K562 (cell line): ENCODE data around the gene ZNF41. TPM values are rescaled to one million over a fixed set of nuclear protein-coding genes. Genes with fewer than 3 reads are reported as not detected.

Experiments used
- BACH1 ChIP-seq: fragments of 200-800 bp; sonication (Bioruptor generic); IDR thresholded peaks from 2 replicates; pipeline ENCODE4 v1.6.1; 2016; ENCODE audit warnings: missing genetic modification characterization, missing compliant biosample characterization
- CREM ChIP-seq: IDR thresholded peaks from 2 replicates; pipeline ENCODE4 v1.6.1; 2014; ENCODE audit warnings: antibody characterized with exemption, low read depth
- EP300 ChIP-seq: IDR thresholded peaks from 2 replicates; pipeline ENCODE4 v1.6.1; 2012; ENCODE audit warnings: low read length, improper control_type of control experiment
- FOXK2 ChIP-seq, 2 experiments: fragments of 450-650 bp; IDR thresholded peaks in 1 of 2; conservative IDR thresholded peaks in 1 of 2; 2 replicates each; pipeline ENCODE4 v1.6.1; 2016; ENCODE audit warnings: low read depth in 2 of 2, mild to moderate bottlenecking in 1 of 2
- HLTF ChIP-seq: fragments of 450-650 bp; IDR thresholded peaks from 2 replicates; pipeline ENCODE4 v1.6.1; 2016
- LARP7 ChIP-seq: fragments of 450-650 bp; IDR thresholded peaks from 2 replicates; pipeline ENCODE4 v1.6.1; 2016
- LCOR ChIP-seq: sonication (generic); formaldehyde crosslinking; IDR thresholded peaks from 2 replicates; pipeline ENCODE4 v1.8.0; 2022; ENCODE audit warnings: mild to moderate bottlenecking, missing genetic modification reagents
- MGA ChIP-seq: fragments of 450-650 bp; IDR thresholded peaks from 2 replicates; pipeline ENCODE4 v1.6.1; 2016; ENCODE audit warnings: mild to moderate bottlenecking, moderate library complexity
- PTRF ChIP-seq: fragments of 450-650 bp; IDR thresholded peaks from 2 replicates; pipeline ENCODE4 v1.6.1; 2016; ENCODE audit warnings: mild to moderate bottlenecking, missing genetic modification characterization, missing compliant biosample characterization
- SAFB ChIP-seq: fragments of 200-400 bp; formaldehyde crosslinking; IDR thresholded peaks from 2 replicates; pipeline ENCODE4 v1.6.1; 2017; ENCODE audit warnings: low read depth, low read length, borderline replicate concordance
- SMAD4 ChIP-seq: fragments of 250-450 bp; sonication (Bioruptor Pico); conservative IDR thresholded peaks from 2 replicates; pipeline ENCODE4 v1.8.0; 2021; ENCODE audit warnings: inconsistent platforms, mild to moderate bottlenecking, moderate library complexity
- SREBF2 ChIP-seq: sonication (generic); formaldehyde crosslinking; IDR thresholded peaks from 2 replicates; pipeline ENCODE4 v1.4.0; 2020; ENCODE audit warnings: mild to moderate bottlenecking, missing genetic modification reagents
- U2AF1 ChIP-seq: fragments of 200-400 bp; formaldehyde crosslinking; optimal IDR thresholded peaks from 2 replicates; pipeline ENCODE3; 2017; ENCODE audit warnings: mild to moderate bottlenecking, low read depth, low read length, moderate library complexity
- ZNF175 ChIP-seq: fragments of 200-800 bp; sonication (Bioruptor generic); IDR thresholded peaks from 2 replicates; pipeline ENCODE4 v1.6.1; 2016; ENCODE audit warnings: low read depth, mild to moderate bottlenecking, missing genetic modification characterization, missing compliant biosample characterization
- ZNF217 ChIP-seq: sonication (generic); formaldehyde crosslinking; IDR thresholded peaks from 2 replicates; pipeline ENCODE4 v1.8.0; 2022; ENCODE audit warnings: mild to moderate bottlenecking, missing genetic modification reagents
- ZNF316 ChIP-seq: fragments of 450-650 bp; IDR thresholded peaks from 2 replicates; pipeline ENCODE4 v1.6.1; 2016
- polyA plus RNA-seq, 8 experiments: library from polyadenylated mRNA; depleted of rRNA in 4 of 8; stranded (reverse) in 5 of 8; unstranded in 3 of 8; fragments of >200 nt; fragmentation: Nextera tagmentation in 2 of 8; fragmentation: Illumina TruSeq in 1 of 8; extraction: Ambion mirVana in 2 of 8; extraction: Trizol in 1 of 8; gene quantifications; 2 replicates each; pipeline versions ENCODE4 v1.2.1 to v1.2.3, GENCODE V29; 2011 to 2014; ENCODE audit warnings: inconsistent platforms in 1 of 8, missing spikeins in 1 of 8
- total RNA-seq, 7 experiments: library from RNA; depleted of rRNA in 6 of 7; stranded (reverse); fragments of >200 nt in 6 of 7; fragmentation: Illumina TruSeq in 2 of 7; extraction: Trizol in 2 of 7; gene quantifications; 2 replicates each; pipeline versions ENCODE4 v1.2.1 to v1.2.3, GENCODE V29; 2011 to 2021; ENCODE audit warnings: low replicate concordance in 1 of 7
- TF ChIP-seq, protein P1 (sequence below): fragments of 250-450 bp; sonication (Bioruptor Pico); IDR thresholded peaks from 2 replicates; pipeline ENCODE4 v1.9.0; 2021; ENCODE audit warnings: mild to moderate bottlenecking
- TF ChIP-seq, protein P2 (sequence below): sonication (generic); formaldehyde crosslinking; IDR thresholded peaks from 2 replicates; pipeline ENCODE4 v1.8.0; 2022; ENCODE audit warnings: mild to moderate bottlenecking, missing genetic modification reagents

ZNF41 gene
- total and polyA plus RNA-seq, 9 of the 15 experiments (the other 6 are each of a cell fraction or from before 2014, with no cell fraction given) = 0.53 to 8.6 (median 6.6) TPM

GRCh38 chrX:47482512-47483305 lies at the start of gene ZNF41 (continued):
- TF ChIP-seq SAFB = peak; percentile 84
- TF ChIP-seq ZNF217 (CRISPR knock-in tag) = no peak
- no peak; a peak in 1 of 4 replicates for TF ChIP-seq FOXK2 (conservative IDR thresholded peaks at IDR 0.05 in 1 of 2, IDR thresholded peaks at IDR 0.05 in 1 of 2; ENCODE audit: low read depth in 2 of 2)
- peak; percentile 90 for TF ChIP-seq MGA
- TF ChIP-seq U2AF1 = no peak
- peak; percentile 38 for TF ChIP-seq CREM
- no peak for TF ChIP-seq SMAD4 (CRISPR knock-in tag)
- TF ChIP-seq, protein P1, sequence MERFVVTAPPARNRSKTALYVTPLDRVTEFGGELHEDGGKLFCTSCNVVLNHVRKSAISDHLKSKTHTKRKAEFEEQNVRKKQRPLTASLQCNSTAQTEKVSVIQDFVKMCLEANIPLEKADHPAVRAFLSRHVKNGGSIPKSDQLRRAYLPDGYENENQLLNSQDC = no peak
- TF ChIP-seq BACH1 (tag) = no peak
- no peak for TF ChIP-seq ZNF316
- TF ChIP-seq HLTF = no peak
- TF ChIP-seq SREBF2 (CRISPR knock-in tag) = no peak
- TF ChIP-seq, protein P2, sequence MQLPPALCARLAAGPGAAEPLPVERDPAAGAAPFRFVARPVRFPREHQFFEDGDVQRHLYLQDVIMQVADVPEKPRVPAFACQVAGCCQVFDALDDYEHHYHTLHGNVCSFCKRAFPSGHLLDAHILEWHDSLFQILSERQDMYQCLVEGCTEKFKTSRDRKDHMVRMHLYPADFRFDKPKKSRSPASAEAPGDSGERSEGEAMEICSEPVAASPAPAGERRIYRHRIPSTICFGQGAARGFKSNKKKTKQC (CRISPR knock-in tag) = 0 out of 2 replicates have a peak, but pooled peaks have one; percentile 49
- TF ChIP-seq PTRF (tag) = no peak
- peak; percentile 21; the same call in 1 of the 2 replicates for TF ChIP-seq EP300
- no peak for TF ChIP-seq LARP7
- peak; percentile 61; the same call in 1 of the 2 replicates for TF ChIP-seq LCOR (CRISPR knock-in tag)
- TF ChIP-seq ZNF175 (CRISPR knock-in tag) = no peak
